ENCODE data around the gene TMOD2. TPM values are rescaled to one million over a fixed set of nuclear protein-coding genes. Genes with fewer than 3 reads are reported as not detected.

Gene TMOD2
- 2.5 and 4.3 TPM in 2 replicates for total RNA-seq (2014; rRNA removed; shearing (Covaris generic))

GRCh38 chr15:51750792-51751696 is at the start of gene TMOD2:
Gene TMOD2, plus strand, starts transcription at chr15:51751597. Its CDS starts 14,845 bp downstream, at chr15:51766442.
- peak within 1 kb of the TSS; percentile 79 for H3K4me3 ChIP-seq
- no peaks in the 10 kb centered on the region for H3K9me3 ChIP-seq (replicated peaks)
- H3K27ac ChIP-seq = no peak within 1 kb of the TSS
- peaks cover 12% of the 10 kb centered on the region for H3K4me1 ChIP-seq (replicated peaks)
- H3K27me3 ChIP-seq (replicated peaks) = peaks cover 66% of the 10 kb centered on the region
- no peaks in the 10 kb centered on the region for H3K36me3 ChIP-seq
- DNase-seq (ENCODE audit: low read depth in 1 of 2, low spot score in 2 of 2) = peak in 1 of 2 experiments; percentile 18

GRCh38 chr15:51702710-51703109 is 48.7 kb upstream of the TMOD2 start:
- Histone ChIP-seq H3K4me1 (replicated peaks) (no peaks in the 10 kb centered on the region), H3K27ac (no peak overlapping the region), H3K9me3 (replicated peaks) (no peaks in the 10 kb centered on the region), H3K4me3 (no peak overlapping the region), H3K36me3 (no peaks in the 10 kb centered on the region), H3K27me3 (replicated peaks) (peaks cover 15% of the 10 kb centered on the region; the same call in 1 of the 2 replicates)
- DNase-seq (ENCODE audit: low read depth in 1 of 2, low spot score in 2 of 2) = no peak

- H3K4me3 ChIP-seq = no peak overlapping the region
- no peaks in the 10 kb centered on the region for H3K4me1 ChIP-seq (replicated peaks)
- DNase-seq (ENCODE audit: low read depth in 1 of 2, low spot score in 2 of 2) = no peak
- H3K9me3 ChIP-seq (replicated peaks) = no peaks in the 10 kb centered on the region
- no peaks in the 10 kb centered on the region for H3K27me3 ChIP-seq (replicated peaks)
- H3K36me3 ChIP-seq = no peaks in the 10 kb centered on the region
- H3K27ac ChIP-seq = no peak overlapping the region
Measured at GRCh38 chr15:51706291-51706690, 45.1 kb upstream of the TMOD2 start.

- Histone ChIP-seq H3K27me3 (replicated peaks) (no peaks in the 10 kb centered on the region), H3K27ac (no peak overlapping the region), H3K4me3 (no peak overlapping the region), H3K9me3 (replicated peaks) (no peaks in the 10 kb centered on the region), H3K36me3 (no peaks in the 10 kb centered on the region), H3K4me1 (replicated peaks) (no peaks in the 10 kb centered on the region)
- no peak for DNase-seq (ENCODE audit: low read depth in 1 of 2, low spot score in 2 of 2)
Measured at GRCh38 chr15:51706926-51707608, 44.3 kb upstream of the TMOD2 start.

- Histone ChIP-seq H3K27me3 (replicated peaks) (no peaks in the 10 kb centered on the region; the same call in 1 of the 2 replicates), H3K4me1 (replicated peaks) (no peaks in the 10 kb centered on the region), H3K27ac (no peak overlapping the region), H3K9me3 (replicated peaks) (no peaks in the 10 kb centered on the region), H3K36me3 (no peaks in the 10 kb centered on the region), H3K4me3 (no peak overlapping the region)
- no peak for DNase-seq (ENCODE audit: low read depth in 1 of 2, low spot score in 2 of 2)
Measured at GRCh38 chr15:51708013-51708412, 43.4 kb upstream of the TMOD2 start.

- no peak overlapping the region for H3K27ac ChIP-seq
- no peaks in the 10 kb centered on the region for H3K36me3 ChIP-seq
- H3K27me3 ChIP-seq (replicated peaks) = no peaks in the 10 kb centered on the region; the same call in 1 of the 2 replicates
- no peaks in the 10 kb centered on the region for H3K9me3 ChIP-seq (replicated peaks)
- H3K4me3 ChIP-seq = no peak overlapping the region
- no peak for DNase-seq (ENCODE audit: low read depth in 1 of 2, low spot score in 2 of 2)
- H3K4me1 ChIP-seq (replicated peaks) = no peaks in the 10 kb centered on the region
Measured at GRCh38 chr15:51709031-51709430, 42.4 kb upstream of the TMOD2 start.

- H3K27me3 ChIP-seq (replicated peaks) = no peaks in the 10 kb centered on the region; the same call in 1 of the 2 replicates
- DNase-seq (ENCODE audit: low read depth in 1 of 2, low spot score in 2 of 2) = no peak
Measured at GRCh38 chr15:51714162-51714561, 37.2 kb upstream of the TMOD2 start.

GRCh38 chr15:51714911-51715310 is 36.5 kb upstream of the TMOD2 start:
- Histone ChIP-seq H3K4me3 (no peak overlapping the region), H3K4me1 (replicated peaks) (no peaks in the 10 kb centered on the region), H3K9me3 (replicated peaks) (no peaks in the 10 kb centered on the region), H3K27ac (no peak overlapping the region), H3K36me3 (no peaks in the 10 kb centered on the region), H3K27me3 (replicated peaks) (no peaks in the 10 kb centered on the region; the same call in 1 of the 2 replicates)
- DNase-seq (ENCODE audit: low read depth in 1 of 2, low spot score in 2 of 2) = no peak

More at GRCh38 chr15:51714162-51714561, 37.2 kb upstream of the TMOD2 start:
- Histone ChIP-seq H3K27ac (no peak overlapping the region), H3K36me3 (no peaks in the 10 kb centered on the region), H3K4me1 (replicated peaks) (no peaks in the 10 kb centered on the region), H3K4me3 (no peak overlapping the region), H3K9me3 (replicated peaks) (no peaks in the 10 kb centered on the region)

GRCh38 chr15:51718219-51718618 is 33.2 kb upstream of the TMOD2 start:
- Histone ChIP-seq H3K9me3 (replicated peaks) (no peaks in the 10 kb centered on the region), H3K4me3 (no peak overlapping the region), H3K4me1 (replicated peaks) (0 out of 2 replicates have a peak, but pooled peaks cover 5% of the 10 kb centered on the region), H3K27ac (no peak overlapping the region), H3K36me3 (no peaks in the 10 kb centered on the region), H3K27me3 (replicated peaks) (no peaks in the 10 kb centered on the region; the same call in 1 of the 2 replicates)
- no peak for DNase-seq (ENCODE audit: low read depth in 1 of 2, low spot score in 2 of 2)

GRCh38 chr15:51718746-51719145 is 32.7 kb upstream of the TMOD2 start:
- Histone ChIP-seq H3K27me3 (replicated peaks) (no peaks in the 10 kb centered on the region), H3K9me3 (replicated peaks) (no peaks in the 10 kb centered on the region), H3K4me1 (replicated peaks) (0 out of 2 replicates have a peak, but pooled peaks cover 5% of the 10 kb centered on the region), H3K36me3 (no peaks in the 10 kb centered on the region), H3K4me3 (no peak overlapping the region), H3K27ac (no peak overlapping the region)
- no peak for DNase-seq (ENCODE audit: low read depth in 1 of 2, low spot score in 2 of 2)

GRCh38 chr15:51720201-51720995 is 31.0 kb upstream of the TMOD2 start:
- DNase-seq (ENCODE audit: low read depth in 1 of 2, low spot score in 2 of 2) = no peak
- no peaks in the 10 kb centered on the region for H3K9me3 ChIP-seq (replicated peaks)
- no peaks in the 10 kb centered on the region for H3K27me3 ChIP-seq (replicated peaks)
- H3K36me3 ChIP-seq = no peaks in the 10 kb centered on the region
- H3K4me3 ChIP-seq = no peak overlapping the region
- H3K4me1 ChIP-seq (replicated peaks) = 0 out of 2 replicates have a peak, but pooled peaks cover 5% of the 10 kb centered on the region
- H3K27ac ChIP-seq = no peak overlapping the region

- Histone ChIP-seq H3K4me1 (replicated peaks) (peaks cover 9% of the 10 kb centered on the region), H3K9me3 (replicated peaks) (no peaks in the 10 kb centered on the region), H3K27me3 (replicated peaks) (no peaks in the 10 kb centered on the region), H3K4me3 (no peak overlapping the region), H3K27ac (no peak overlapping the region), H3K36me3 (no peaks in the 10 kb centered on the region)
- DNase-seq (ENCODE audit: low read depth in 1 of 2, low spot score in 2 of 2) = no peak
Measured at GRCh38 chr15:51721199-51721960, 30.0 kb upstream of the TMOD2 start.

- Histone ChIP-seq H3K4me1 (replicated peaks) (peaks cover 22% of the 10 kb centered on the region), H3K4me3 (no peak overlapping the region), H3K27me3 (replicated peaks) (no peaks in the 10 kb centered on the region), H3K9me3 (replicated peaks) (no peaks in the 10 kb centered on the region), H3K27ac (no peak overlapping the region), H3K36me3 (no peaks in the 10 kb centered on the region)
- no peak for DNase-seq (ENCODE audit: low read depth in 1 of 2, low spot score in 2 of 2)
Measured at GRCh38 chr15:51724199-51724598, 27.2 kb upstream of the TMOD2 start.
